ENCODE results near the gene OR51B6.
"Not testable (repeated sequence)": the region's sequence is repeated elsewhere in the genome, so short reads cannot be mapped to it uniquely, and the experiment has no call there.

The OR51B6 gene

GRCh38 chr11:5351208-5351607 is at the start of gene OR51B6:
OR51B6 (plus strand) TSS chr11:5351508; CDS start chr11:5351508, 0 bp downstream.
- no peak for TF ChIP-seq CTCF (IDR thresholded peaks at IDR 0.05; ENCODE audit: control insufficient read depth, extremely low read depth, insufficient read depth)
- H3K4me3 ChIP-seq (ENCODE audit: low read depth, low read length), result no peak within 1 kb of the TSS
- no peak for DNase-seq (ENCODE audit: low read depth)

GRCh38 chr11:5301846-5302245 is 49.5 kb upstream of the OR51B6 start, which contains the start of gene OR51B4:
OR51B4 (minus strand) TSS chr11:5301946; CDS start chr11:5301946, 0 bp downstream.
- TF ChIP-seq CTCF (IDR thresholded peaks at IDR 0.05; ENCODE audit: control insufficient read depth, extremely low read depth, insufficient read depth), result no peak
- DNase-seq (ENCODE audit: low read depth), result no peak
- no peak within 1 kb of the TSS for H3K4me3 ChIP-seq (ENCODE audit: low read depth, low read length)

- H3K4me3 ChIP-seq (ENCODE audit: low read depth, low read length), result no peak overlapping the region
- DNase-seq (ENCODE audit: low read depth), result no peak
- TF ChIP-seq CTCF (IDR thresholded peaks at IDR 0.05; ENCODE audit: control insufficient read depth, extremely low read depth, insufficient read depth), result no peak
These were observed 47.7 kb upstream of the OR51B6 start for GRCh38 chr11:5303626-5304025.

GRCh38 chr11:5304046-5304445 is 47.3 kb upstream of the OR51B6 start:
- no peak for TF ChIP-seq CTCF (IDR thresholded peaks at IDR 0.05; ENCODE audit: control insufficient read depth, extremely low read depth, insufficient read depth)
- no peak for DNase-seq (ENCODE audit: low read depth)
- no peak overlapping the region for H3K4me3 ChIP-seq (ENCODE audit: low read depth, low read length)

- TF ChIP-seq CTCF (IDR thresholded peaks at IDR 0.05; ENCODE audit: control insufficient read depth, extremely low read depth, insufficient read depth), result no peak
- no peak overlapping the region for H3K4me3 ChIP-seq (ENCODE audit: low read depth, low read length)
These were observed 43.9 kb upstream of the OR51B6 start for GRCh38 chr11:5307256-5308019.

GRCh38 chr11:5310423-5310822 is 40.9 kb upstream of the OR51B6 start:
- DNase-seq (ENCODE audit: low read depth), result no peak
- no peak overlapping the region for H3K4me3 ChIP-seq (ENCODE audit: low read depth, low read length)
- no peak for TF ChIP-seq CTCF (IDR thresholded peaks at IDR 0.05; ENCODE audit: control insufficient read depth, extremely low read depth, insufficient read depth)

More at GRCh38 chr11:5307256-5308019, 43.9 kb upstream of the OR51B6 start:
- no peak for DNase-seq (ENCODE audit: low read depth)

GRCh38 chr11:5313326-5314023 is 37.8 kb upstream of the OR51B6 start:
- H3K4me3 ChIP-seq (ENCODE audit: low read depth, low read length); DNase-seq (ENCODE audit: low read depth): not testable (repeated sequence)
